VCaP (cell line): ENCODE measurements around the gene PNLIPRP1.

Experiments
- H3K27ac ChIP-seq: fragments of 450-650 bp; 2 replicates; pipeline ENCODE4 v1.5.1; 2017
- TF ChIP-seq, protein P1 (sequence below): fragments of 450-650 bp; conservative IDR thresholded peaks from 2 replicates; pipeline ENCODE4 v1.5.1; 2017; ENCODE audit warnings: mild to moderate bottlenecking, moderate library complexity

PNLIPRP1 gene

DNA sequence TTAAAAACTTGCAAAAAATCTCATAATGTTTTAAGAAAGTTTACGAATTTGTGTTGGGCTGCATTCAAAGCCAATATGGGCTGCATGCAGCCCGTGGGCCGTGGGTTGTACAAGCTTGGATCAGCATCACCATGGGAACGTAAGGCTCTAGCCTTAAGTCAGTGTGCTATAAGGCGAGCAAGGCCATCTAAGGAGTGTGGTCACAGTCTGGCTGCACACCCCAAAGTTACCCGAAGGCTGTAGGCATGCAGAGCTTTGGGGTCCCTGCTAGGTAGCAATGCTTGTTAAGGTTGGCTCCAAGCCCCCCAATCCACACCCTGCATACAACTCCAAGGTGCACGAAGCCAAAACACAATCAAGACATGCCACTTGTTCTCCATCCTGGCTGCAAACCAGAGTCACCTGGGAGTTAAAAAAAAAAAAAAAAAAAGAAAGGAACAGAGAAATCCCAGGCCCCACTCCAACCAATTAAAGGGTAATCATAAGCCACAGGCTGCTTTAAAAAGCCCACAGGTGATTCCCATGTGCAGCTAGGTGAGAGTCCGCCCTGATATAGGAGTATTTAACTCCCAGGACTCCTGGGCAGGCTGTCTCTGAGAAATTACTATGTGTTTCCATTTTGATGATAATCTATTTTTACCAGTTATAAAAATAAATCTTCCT is 21.5 kb downstream of the PNLIPRP1 start:
- no peak overlapping the region for H3K27ac ChIP-seq
- TF ChIP-seq, protein P1, sequence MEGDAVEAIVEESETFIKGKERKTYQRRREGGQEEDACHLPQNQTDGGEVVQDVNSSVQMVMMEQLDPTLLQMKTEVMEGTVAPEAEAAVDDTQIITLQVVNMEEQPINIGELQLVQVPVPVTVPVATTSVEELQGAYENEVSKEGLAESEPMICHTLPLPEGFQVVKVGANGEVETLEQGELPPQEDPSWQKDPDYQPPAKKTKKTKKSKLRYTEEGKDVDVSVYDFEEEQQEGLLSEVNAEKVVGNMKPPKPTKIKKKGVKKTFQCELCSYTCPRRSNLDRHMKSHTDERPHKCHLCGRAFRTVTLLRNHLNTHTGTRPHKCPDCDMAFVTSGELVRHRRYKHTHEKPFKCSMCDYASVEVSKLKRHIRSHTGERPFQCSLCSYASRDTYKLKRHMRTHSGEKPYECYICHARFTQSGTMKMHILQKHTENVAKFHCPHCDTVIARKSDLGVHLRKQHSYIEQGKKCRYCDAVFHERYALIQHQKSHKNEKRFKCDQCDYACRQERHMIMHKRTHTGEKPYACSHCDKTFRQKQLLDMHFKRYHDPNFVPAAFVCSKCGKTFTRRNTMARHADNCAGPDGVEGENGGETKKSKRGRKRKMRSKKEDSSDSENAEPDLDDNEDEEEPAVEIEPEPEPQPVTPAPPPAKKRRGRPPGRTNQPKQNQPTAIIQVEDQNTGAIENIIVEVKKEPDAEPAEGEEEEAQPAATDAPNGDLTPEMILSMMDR, result no peak

DNA sequence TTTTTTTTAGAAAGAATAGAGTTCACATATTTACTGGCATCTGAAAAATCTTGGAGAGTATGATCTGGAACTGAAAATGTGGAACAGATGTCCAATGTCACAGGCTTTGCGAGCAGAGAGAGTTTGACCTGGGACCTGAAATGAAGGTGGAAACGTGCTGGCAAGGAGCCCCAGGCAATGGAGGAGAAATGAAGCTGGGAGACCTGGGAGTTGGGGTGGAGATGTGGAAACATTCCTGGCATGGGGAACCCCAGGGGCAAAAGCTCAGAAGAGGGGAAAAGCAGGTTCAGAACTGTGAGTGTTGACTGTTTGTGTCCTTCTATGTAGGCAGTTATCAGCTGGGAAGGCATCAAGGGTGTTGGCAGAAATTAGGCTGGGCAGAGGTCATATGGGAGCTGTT is 22.7 kb downstream of the PNLIPRP1 start:
- TF ChIP-seq, protein P1, result no peak
- H3K27ac ChIP-seq, result no peak overlapping the region

DNA sequence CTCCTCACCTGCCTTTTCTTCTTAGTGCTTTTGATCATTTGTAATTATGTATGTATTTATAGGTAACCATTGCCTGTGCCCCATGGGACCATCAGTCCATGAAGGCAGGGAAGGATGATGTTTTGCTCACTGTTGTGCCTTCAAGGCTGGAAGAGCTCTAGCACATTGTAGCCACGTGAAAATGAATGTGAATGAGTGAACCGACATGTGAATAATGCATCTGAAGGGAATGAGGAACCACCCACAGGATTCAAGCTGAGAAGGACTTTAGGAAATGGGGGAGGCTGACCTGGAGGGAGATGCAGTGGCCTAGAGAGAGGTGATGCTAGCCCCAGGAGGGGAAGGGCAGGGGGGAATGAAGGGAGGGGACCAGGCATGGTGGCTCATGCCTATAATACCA is 24.0 kb downstream of the PNLIPRP1 start:
- TF ChIP-seq, protein P1, result no peak
- no peak overlapping the region for H3K27ac ChIP-seq

DNA sequence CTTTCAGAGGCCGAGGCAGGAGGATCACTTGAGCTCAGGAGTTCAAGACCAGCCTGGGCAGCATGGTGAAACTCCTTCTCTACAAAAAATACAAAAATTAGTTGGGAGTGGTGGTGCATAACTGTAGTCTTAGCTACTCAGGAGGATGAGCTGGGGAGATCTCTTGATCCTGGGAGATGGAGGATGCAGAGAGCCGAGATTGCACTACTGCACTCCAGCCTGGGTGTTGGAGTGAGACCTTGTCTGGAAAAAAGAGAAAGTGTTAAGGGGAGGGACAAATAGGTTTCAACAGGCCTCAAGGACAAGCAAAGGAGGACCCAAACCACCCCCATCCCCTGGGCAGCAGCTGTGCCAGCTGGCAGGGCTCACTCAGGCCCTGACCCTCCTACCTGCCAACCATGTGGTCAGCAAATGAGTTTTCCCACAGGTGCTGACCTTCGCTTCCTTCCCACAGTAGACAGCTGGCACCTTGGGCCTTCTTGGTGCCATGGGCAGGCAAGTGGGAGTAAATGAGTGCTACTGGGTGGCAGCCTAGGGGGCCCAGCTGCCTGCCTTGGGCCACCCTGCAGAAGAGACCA is 24.5 kb downstream of the PNLIPRP1 start:
- no peak overlapping the region for H3K27ac ChIP-seq
- TF ChIP-seq, protein P1, result no peak

DNA sequence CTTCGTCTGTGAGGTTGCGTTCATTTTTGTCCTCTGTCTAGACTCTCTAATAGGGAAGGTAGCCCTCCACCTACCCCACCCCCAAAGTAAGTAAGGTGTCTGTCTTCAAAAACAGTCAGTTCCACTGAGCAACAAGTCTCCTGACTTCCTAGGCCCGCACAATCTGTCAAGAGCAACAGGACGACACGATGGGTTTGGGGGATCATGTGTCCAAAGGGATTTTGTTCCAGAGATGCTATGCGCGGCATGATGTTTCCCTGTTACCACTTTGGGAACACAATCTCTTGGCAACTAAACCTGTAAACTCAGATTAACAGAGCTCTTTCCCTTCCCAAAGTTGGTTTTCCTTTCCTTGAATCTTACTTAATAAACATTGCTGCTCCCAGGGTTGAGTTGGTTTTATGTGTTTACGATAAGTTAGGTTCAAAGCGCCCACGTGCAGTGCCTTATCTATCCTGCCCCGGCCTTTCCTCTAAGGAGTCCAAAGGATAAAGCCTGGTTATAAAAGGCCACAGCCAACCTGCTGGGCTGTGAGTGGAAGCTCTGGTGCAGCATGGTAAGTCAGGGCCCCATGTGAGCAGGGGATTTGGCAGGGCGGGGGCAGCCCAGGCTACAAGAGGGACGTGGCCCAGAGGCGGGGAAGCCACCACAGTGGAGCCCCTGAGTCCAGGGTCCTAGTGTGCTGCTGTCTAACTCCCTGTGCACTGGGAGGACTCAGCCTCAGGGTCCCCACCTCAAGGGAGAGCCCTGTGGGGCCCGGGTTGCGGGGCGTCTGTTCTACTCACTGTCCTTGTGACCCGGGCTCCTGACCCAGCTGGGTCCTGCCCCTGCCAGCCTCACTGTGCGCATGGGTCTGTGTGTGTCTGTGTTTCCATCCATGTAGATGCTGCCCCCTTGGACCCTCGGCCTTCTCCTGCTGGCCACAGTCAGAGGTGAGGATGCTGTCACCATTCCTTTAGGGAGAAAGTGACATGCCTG is 30.0 kb downstream of the PNLIPRP1 start, which contains the start of gene PNLIPRP2:
TSS of gene PNLIPRP2 (plus strand) at position 531 of the 978 bp plus-strand sequence.
- TF ChIP-seq, protein P1, result no peak
- no peak within 1 kb of the TSS for H3K27ac ChIP-seq

DNA sequence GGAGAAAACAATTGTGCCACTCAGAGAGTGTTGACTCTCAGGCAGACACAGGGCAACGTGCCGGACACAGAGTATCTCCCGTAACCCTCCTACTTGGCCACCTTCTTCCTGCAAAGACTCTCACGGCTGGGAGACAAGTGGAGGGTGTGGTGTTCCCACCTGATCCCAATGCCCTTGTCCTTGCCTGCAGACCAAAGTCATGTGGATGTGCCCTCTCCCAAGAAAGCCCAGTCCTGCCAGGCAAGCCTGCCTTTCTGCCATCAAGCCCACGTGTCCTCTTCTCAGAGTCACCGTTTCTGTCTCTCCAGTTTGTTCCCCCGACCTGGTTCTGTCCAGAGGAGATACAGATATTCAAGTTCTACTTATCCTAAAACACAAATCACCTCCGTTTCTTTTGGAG is 30.7 kb downstream of the PNLIPRP1 start:
- TF ChIP-seq, protein P1, result no peak
- no peak overlapping the region for H3K27ac ChIP-seq
